OCI-LY7 (cell line): ENCODE results near the gene SH3BP1.
"Not testable (repeated sequence)": the region's sequence is repeated elsewhere in the genome, so short reads cannot be mapped to it uniquely, and the experiment has no call there.

Experiments used
- CTCF ChIP-seq: fragments of 200-600 bp; sonication (generic); conservative IDR thresholded peaks from 2 replicates; pipeline ENCODE4 v1.5.1; 2014; ENCODE audit warnings: mild to moderate bottlenecking, antibody characterized with exemption, low read length, moderate library complexity, mixed read lengths
- EZH2phosphoT487 ChIP-seq: fragments of 200-600 bp; sonication (generic); IDR thresholded peaks from 2 replicates; pipeline ENCODE4 v1.6.1; 2018; ENCODE audit warnings: low read depth, borderline replicate concordance, mild to moderate bottlenecking, mixed run types, antibody characterized with exemption, low read length, moderate library complexity, mixed read lengths

DNA sequence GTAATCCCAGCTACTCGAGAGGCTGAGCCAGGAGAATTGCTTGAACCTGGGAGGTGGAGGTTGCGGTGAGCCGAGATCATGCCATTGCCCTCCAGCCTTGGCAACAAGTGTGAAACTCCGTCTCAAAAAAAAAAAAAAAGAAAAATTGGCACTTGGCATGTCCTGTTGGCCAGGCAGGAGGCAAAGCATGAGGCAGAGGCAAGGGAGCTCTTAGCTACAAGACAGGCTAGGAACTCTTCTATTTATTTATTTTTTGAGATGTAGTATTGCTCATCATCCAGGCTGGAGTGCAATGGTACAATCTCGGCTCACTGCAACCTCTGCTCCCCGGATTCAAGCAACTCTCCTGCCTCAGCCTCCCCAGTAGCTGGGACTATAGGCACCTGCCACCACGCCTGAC lies 54.7 kb downstream of the SH3BP1 start:
- not testable (repeated sequence) for TF ChIP-seq CTCF, EZH2phosphoT487
